Fibroblast of lung (primary cell): ENCODE data around the gene PDE2A. TPM values are rescaled to one million over a fixed set of nuclear protein-coding genes. Genes with fewer than 3 reads are reported as not detected.

ENCODE experiments used
- DNase-seq, 2 donors: peaks; one replicate each; pipeline versions ENCODE4 v3.0.0 to v3.0.0-alpha.2; 2010; ENCODE audit warnings: low read depth in 2 of 2
- H2AFZ ChIP-seq: 2 replicates; pipeline ENCODE4 v1.5.1; 2012; ENCODE audit warnings: low read length, control low read depth, inconsistent platforms
- H3K27ac ChIP-seq: 2 replicates; pipeline ENCODE4 v1.5.1; 2011; ENCODE audit warnings: low read length, control low read depth; ENCODE audit not compliant: insufficient read depth
- H3K27me3 ChIP-seq: 2 replicates; pipeline ENCODE4 v1.5.1; 2011; ENCODE audit warnings: mild to moderate bottlenecking, low read length; ENCODE audit not compliant: control insufficient read depth, insufficient read depth
- H3K36me3 ChIP-seq: 2 replicates; pipeline ENCODE4 v1.5.1; 2011; ENCODE audit warnings: low read length; ENCODE audit not compliant: control insufficient read depth, insufficient read depth
- H3K4me1 ChIP-seq: 2 replicates; pipeline ENCODE4 v1.5.1; 2011; ENCODE audit warnings: low read length; ENCODE audit not compliant: control insufficient read depth, insufficient read depth; ENCODE audit errors: extremely low read depth
- H3K4me2 ChIP-seq: 2 replicates; pipeline ENCODE4 v1.5.1; 2011; ENCODE audit warnings: low read length, control low read depth; ENCODE audit not compliant: insufficient read depth; ENCODE audit errors: extremely low read depth
- H3K4me3 ChIP-seq, 4 experiments: fragments of 200-600 bp in 1 of 4; sonication (generic) in 1 of 4; replicated peaks in 1 of 4; 2 replicates each; pipeline ENCODE4 v1.5.1; 2011 to 2016; ENCODE audit warnings: low read length in 4 of 4, low read depth in 3 of 4, mild to moderate bottlenecking in 3 of 4, control low read depth in 2 of 4, inconsistent platforms in 1 of 4, mixed read lengths in 1 of 4; ENCODE audit not compliant: insufficient read depth in 1 of 4; ENCODE audit errors: control extremely low read depth in 1 of 4
- H3K79me2 ChIP-seq: 2 replicates; pipeline ENCODE4 v1.5.1; 2012; ENCODE audit warnings: mild to moderate bottlenecking, low read length, inconsistent platforms; ENCODE audit not compliant: control insufficient read depth, insufficient read depth
- H3K9ac ChIP-seq: 2 replicates; pipeline ENCODE4 v1.5.1; 2011; ENCODE audit warnings: mild to moderate bottlenecking, low read length, control low read depth; ENCODE audit not compliant: insufficient read depth
- H3K9me3 ChIP-seq: 2 replicates; pipeline ENCODE4 v1.5.1; 2012; ENCODE audit warnings: low read depth, low read length; ENCODE audit not compliant: control insufficient read depth, insufficient read depth
- H4K20me1 ChIP-seq: 2 replicates; pipeline ENCODE4 v1.5.1; 2011; ENCODE audit warnings: low read length; ENCODE audit not compliant: control insufficient read depth, insufficient read depth; ENCODE audit errors: extremely low read depth
- EZH2 ChIP-seq: IDR thresholded peaks from 2 replicates; pipeline ENCODE4 v1.5.1; 2012; ENCODE audit warnings: low read length, control low read depth, mild to moderate bottlenecking; ENCODE audit errors: missing control alignments
- polyA plus RNA-seq, 2 donors: library from polyadenylated mRNA; depleted of rRNA in 1 of 2; stranded (reverse) in 1 of 2; unstranded in 1 of 2; fragments of >200 nt; gene quantifications; 2 replicates each; pipeline ENCODE4 v1.2.1, GENCODE V29; 2011 to 2012; ENCODE audit warnings: missing spikeins in 1 of 2
- total RNA-seq: library from RNA; depleted of rRNA; stranded (reverse); fragments of >200 nt; gene quantifications from 2 replicates; pipeline ENCODE4 v1.2.1, GENCODE V29; 2014
- TF ChIP-seq, protein P1 (sequence below), 2 donors: IDR thresholded peaks in 1 of 2; conservative IDR thresholded peaks in 1 of 2; 1 replicate in 1 of 2; 2 replicates in 1 of 2; pipeline ENCODE4 v1.5.1; 2011 to 2012; ENCODE audit warnings: low read length in 2 of 2, control low read depth in 1 of 2, inconsistent platforms in 1 of 2, low read depth in 1 of 2, mild to moderate bottlenecking in 1 of 2

PDE2A gene
- total and polyA plus RNA-seq, 2 donors (not counting 1 experiment from before 2014, with no cell fraction given) = 0.50 to 2.6 TPM

GRCh38 chr11:72647882-72648281 is 26.3 kb downstream of the PDE2A start:
- no peak overlapping the region for H3K27ac ChIP-seq
- H3K9me3 ChIP-seq = no peaks in the 10 kb centered on the region
- DNase-seq = no peak
- no peak overlapping the region for H3K4me3 ChIP-seq
- TF ChIP-seq EZH2 = no peak
- TF ChIP-seq, protein P1, sequence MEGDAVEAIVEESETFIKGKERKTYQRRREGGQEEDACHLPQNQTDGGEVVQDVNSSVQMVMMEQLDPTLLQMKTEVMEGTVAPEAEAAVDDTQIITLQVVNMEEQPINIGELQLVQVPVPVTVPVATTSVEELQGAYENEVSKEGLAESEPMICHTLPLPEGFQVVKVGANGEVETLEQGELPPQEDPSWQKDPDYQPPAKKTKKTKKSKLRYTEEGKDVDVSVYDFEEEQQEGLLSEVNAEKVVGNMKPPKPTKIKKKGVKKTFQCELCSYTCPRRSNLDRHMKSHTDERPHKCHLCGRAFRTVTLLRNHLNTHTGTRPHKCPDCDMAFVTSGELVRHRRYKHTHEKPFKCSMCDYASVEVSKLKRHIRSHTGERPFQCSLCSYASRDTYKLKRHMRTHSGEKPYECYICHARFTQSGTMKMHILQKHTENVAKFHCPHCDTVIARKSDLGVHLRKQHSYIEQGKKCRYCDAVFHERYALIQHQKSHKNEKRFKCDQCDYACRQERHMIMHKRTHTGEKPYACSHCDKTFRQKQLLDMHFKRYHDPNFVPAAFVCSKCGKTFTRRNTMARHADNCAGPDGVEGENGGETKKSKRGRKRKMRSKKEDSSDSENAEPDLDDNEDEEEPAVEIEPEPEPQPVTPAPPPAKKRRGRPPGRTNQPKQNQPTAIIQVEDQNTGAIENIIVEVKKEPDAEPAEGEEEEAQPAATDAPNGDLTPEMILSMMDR (conservative IDR thresholded peaks at IDR 0.05 in 1 of 2, IDR thresholded peaks at IDR 0.05 in 1 of 2; ENCODE audit: low read depth in 1 of 2, low read length in 2 of 2) = no peak
- no peaks in the 10 kb centered on the region for H3K79me2 ChIP-seq
- no peaks in the 10 kb centered on the region for H3K36me3 ChIP-seq
- no peak overlapping the region for H3K4me2 ChIP-seq
- H2AFZ ChIP-seq = no peak overlapping the region
- H3K4me1 ChIP-seq = no peaks in the 10 kb centered on the region
- no peaks in the 10 kb centered on the region for H4K20me1 ChIP-seq
- no peak overlapping the region for H3K9ac ChIP-seq
- H3K27me3 ChIP-seq = peaks cover 5% of the 10 kb centered on the region

DNA sequence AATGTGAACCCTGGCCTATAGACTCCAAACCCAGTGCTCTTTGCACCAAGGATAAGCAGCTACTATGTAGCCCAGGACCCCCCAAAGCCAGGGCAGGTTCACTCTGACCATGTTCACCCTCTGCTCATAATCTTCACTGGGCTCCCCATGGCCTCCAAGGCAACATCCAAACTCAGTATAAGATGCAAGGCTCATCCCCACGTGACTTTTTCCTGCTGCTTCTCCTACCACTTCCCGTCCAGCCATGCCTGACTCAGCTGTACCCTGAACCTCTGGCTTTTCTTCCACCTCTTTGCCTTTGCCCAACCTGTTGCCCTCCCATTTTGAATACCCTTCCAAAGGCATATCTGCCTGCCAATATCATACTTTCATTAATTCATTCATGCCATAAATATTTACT is 27.8 kb downstream of the PDE2A start:
- TF ChIP-seq, protein P1 (conservative IDR thresholded peaks at IDR 0.05 in 1 of 2, IDR thresholded peaks at IDR 0.05 in 1 of 2; ENCODE audit: low read depth in 1 of 2, low read length in 2 of 2) = no peak
- no peak for TF ChIP-seq EZH2
- H3K4me1 ChIP-seq = no peaks in the 10 kb centered on the region

DNA sequence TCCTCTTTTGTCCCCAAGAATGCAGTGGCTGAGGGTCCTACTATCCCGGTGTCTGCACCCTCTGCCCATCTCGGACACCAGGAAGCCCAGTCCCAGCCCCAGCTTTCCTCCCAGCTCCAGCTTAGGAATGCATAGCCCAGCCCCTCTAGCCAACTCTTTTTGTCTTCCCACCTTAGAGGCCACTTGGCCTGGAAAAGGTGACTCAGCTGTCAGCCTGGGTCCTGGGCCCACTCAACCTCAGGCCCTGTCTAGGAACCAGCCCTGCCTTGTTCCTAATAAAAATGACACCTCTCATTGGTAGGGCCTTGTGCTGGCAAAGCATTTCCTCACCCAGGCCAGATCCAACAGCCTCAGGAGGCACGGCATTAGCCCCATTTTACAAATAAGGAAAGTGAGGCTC is 28.2 kb downstream of the PDE2A start:
- Histone ChIP-seq H2AFZ (no peak overlapping the region), H4K20me1 (no peaks in the 10 kb centered on the region), H3K4me1 (no peaks in the 10 kb centered on the region), H3K27me3 (peaks cover 5% of the 10 kb centered on the region), H3K36me3 (no peaks in the 10 kb centered on the region), H3K9ac (no peak overlapping the region), H3K9me3 (no peaks in the 10 kb centered on the region), H3K27ac (no peak overlapping the region), H3K79me2 (no peaks in the 10 kb centered on the region), H3K4me2 (no peak overlapping the region), H3K4me3 (no peak overlapping the region)
- no peak for DNase-seq
- TF ChIP-seq, protein P1 (conservative IDR thresholded peaks at IDR 0.05 in 1 of 2, IDR thresholded peaks at IDR 0.05 in 1 of 2; ENCODE audit: low read depth in 1 of 2, low read length in 2 of 2) = no peak
- no peak for TF ChIP-seq EZH2

More for the DNA sequence above, 27.8 kb downstream of the PDE2A start:
- Histone ChIP-seq H3K9me3 (no peaks in the 10 kb centered on the region), H3K4me3 (no peak overlapping the region), H3K9ac (no peak overlapping the region), H3K4me2 (no peak overlapping the region), H3K27ac (no peak overlapping the region), H3K79me2 (no peaks in the 10 kb centered on the region), H3K27me3 (peaks cover under 1% of the 10 kb centered on the region), H2AFZ (no peak overlapping the region), H4K20me1 (no peaks in the 10 kb centered on the region), H3K36me3 (no peaks in the 10 kb centered on the region)
- no peak for DNase-seq
